Epithelial cell of esophagus (primary cell): ENCODE data around the gene HOXB5.
A peak's percentile ranks its signal among the peaks of the same experiment; 100 is the strongest.

Experiments used
- DNase-seq: peaks from one replicate; pipeline ENCODE4 v3.0.0; 2010; ENCODE audit warnings: low read depth
- H3K4me3 ChIP-seq: 2 replicates; pipeline ENCODE4 v1.5.1; 2011; ENCODE audit warnings: mild to moderate bottlenecking, low read length, control low read depth
- TF ChIP-seq, protein P1 (sequence below): IDR thresholded peaks from 2 replicates; pipeline ENCODE4 v1.5.1; 2011; ENCODE audit warnings: low read depth, mild to moderate bottlenecking, low read length, control low read depth, inconsistent platforms; ENCODE audit not compliant: insufficient read depth; ENCODE audit errors: missing control alignments

Gene HOXB5

DNA sequence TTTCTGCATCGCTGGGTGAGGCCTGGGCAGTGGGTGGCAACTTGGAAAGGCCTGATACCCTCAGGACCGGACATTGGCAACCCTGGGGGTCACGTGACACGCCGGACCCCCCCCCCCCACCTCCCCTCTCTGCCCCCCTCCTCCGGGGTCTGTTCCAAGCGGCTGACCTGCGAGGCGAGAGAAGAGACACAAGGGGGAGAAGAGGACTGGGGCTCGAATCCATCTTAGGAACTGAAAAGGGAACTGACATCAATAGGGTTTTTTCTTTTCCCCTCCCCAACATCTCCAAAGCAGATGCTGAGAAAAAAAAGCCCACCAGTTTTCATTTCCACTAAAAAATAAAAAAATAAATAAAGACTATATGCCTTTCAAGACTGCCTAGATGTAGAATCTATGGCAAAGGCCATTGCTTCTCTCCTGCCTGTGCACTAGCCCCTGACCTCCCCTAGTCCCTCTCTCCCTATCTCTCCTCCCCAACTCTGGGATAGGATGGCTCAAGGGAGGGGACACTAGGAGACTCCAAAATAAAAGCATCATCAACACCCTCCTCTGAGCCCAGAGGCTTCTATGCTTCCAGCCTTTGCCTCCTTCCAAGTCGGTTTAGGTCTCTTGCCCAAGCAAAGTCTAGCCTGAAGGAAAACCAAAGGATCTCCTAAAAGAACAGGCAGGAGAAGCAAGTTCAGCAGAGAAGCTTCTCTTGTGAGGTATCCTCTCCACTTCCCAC lies 41.0 kb downstream of the HOXB5 start:
- TF ChIP-seq, protein P1, sequence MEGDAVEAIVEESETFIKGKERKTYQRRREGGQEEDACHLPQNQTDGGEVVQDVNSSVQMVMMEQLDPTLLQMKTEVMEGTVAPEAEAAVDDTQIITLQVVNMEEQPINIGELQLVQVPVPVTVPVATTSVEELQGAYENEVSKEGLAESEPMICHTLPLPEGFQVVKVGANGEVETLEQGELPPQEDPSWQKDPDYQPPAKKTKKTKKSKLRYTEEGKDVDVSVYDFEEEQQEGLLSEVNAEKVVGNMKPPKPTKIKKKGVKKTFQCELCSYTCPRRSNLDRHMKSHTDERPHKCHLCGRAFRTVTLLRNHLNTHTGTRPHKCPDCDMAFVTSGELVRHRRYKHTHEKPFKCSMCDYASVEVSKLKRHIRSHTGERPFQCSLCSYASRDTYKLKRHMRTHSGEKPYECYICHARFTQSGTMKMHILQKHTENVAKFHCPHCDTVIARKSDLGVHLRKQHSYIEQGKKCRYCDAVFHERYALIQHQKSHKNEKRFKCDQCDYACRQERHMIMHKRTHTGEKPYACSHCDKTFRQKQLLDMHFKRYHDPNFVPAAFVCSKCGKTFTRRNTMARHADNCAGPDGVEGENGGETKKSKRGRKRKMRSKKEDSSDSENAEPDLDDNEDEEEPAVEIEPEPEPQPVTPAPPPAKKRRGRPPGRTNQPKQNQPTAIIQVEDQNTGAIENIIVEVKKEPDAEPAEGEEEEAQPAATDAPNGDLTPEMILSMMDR, result no peak
- no peak for DNase-seq
- H3K4me3 ChIP-seq, result no peak overlapping the region

DNA sequence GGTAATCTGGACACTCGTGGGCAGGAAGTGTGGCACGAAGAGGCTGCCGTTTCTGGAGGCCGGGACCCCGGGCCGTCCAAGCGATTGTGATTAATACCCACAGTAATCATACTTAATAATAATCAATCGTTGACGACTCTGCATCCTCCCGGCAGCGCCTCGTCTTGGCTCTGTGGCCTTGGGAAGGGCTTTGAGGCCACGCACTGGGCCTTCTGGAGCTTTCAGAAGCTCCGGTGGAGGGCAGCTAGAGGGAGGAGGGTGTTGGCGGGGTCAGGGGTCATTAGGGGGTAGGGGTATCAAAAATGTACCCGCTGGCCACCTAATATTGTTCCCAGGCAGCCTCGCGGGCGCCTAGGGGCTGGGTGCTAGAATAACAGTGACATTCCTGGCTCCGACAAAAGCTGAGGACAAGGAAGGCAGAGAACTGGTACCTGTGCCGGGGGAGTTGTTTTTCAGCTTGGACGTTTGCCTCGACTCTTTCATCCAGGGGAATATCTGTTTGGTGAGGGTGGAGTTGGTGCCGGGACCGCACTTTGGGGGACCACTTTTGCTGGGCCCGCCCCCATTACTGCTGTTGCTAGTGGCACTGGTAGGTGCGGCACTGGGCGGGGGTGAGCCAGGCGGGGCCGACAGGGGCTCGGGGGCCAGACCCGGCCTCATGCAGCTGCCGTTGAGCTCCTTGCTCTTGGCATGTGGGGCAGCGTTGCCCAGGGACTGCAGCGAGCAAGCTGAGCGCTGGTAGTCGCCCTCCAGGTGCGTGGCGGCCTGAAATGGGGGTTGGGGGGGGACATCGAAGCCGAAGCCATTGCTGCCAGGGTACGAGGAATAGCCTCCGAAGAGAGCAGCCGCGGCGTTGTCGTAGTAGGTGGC lies 41.7 kb downstream of the HOXB5 start:
- no peak overlapping the region for H3K4me3 ChIP-seq
- TF ChIP-seq, protein P1, result no peak

DNA sequence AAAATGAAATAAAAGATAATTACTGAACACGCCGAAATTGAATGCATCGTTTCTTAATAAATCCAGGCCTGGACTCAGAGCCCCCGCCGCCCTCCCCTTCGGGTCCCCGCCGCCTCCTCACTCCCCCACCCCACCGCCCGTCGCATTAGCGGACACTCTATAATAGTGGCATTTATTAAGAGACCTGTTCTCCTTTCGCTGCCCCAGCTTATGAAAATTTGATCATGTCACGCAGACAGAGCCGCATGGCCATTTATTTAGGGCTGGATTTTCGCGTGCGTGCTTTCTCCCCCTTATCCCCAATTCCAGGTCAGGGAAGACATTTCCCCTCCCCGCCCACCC lies 42.4 kb downstream of the HOXB5 start:
- DNase-seq, result no peak
- TF ChIP-seq, protein P1, result no peak
- H3K4me3 ChIP-seq, result no peak overlapping the region

More for the DNA sequence above, 41.7 kb downstream of the HOXB5 start:
- DNase-seq, result no peak

DNA sequence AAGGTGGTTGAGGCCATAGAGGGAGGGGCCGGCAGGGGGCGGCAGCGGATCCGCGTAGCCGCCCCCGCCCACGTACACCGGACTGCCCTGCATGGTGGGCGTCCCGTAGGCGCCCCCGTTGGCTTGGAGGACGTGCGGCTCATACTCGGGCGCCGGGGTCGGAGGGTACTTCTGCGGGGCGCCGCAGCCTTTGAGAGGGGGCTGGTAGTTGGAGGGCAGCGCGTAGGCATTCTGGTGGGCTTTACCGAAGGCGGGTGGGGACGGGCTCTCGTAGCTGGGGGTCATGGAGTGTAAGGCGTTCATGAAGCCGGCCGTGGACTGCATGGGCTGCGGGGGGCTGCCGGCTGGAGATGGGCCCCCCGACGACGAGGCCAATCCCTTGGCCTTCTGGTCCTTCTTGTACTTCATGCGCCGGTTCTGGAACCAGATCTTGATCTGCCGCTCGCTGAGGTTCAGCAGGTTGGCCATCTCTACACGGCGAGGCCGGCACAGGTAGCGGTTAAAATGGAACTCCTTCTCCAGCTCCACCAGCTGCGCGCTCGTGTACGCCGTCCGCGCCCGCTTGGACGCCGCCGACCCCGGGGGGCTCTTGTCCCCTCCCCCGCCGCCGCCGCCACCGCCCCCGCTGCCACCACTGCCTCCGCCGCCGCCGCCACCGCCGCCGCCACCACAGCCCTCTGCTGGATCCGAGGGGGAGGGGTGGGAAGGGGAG lies 42.9 kb downstream of the HOXB5 start:
- TF ChIP-seq, protein P1, result peak; percentile 8
- no peak for DNase-seq
- no peak overlapping the region for H3K4me3 ChIP-seq

DNA sequence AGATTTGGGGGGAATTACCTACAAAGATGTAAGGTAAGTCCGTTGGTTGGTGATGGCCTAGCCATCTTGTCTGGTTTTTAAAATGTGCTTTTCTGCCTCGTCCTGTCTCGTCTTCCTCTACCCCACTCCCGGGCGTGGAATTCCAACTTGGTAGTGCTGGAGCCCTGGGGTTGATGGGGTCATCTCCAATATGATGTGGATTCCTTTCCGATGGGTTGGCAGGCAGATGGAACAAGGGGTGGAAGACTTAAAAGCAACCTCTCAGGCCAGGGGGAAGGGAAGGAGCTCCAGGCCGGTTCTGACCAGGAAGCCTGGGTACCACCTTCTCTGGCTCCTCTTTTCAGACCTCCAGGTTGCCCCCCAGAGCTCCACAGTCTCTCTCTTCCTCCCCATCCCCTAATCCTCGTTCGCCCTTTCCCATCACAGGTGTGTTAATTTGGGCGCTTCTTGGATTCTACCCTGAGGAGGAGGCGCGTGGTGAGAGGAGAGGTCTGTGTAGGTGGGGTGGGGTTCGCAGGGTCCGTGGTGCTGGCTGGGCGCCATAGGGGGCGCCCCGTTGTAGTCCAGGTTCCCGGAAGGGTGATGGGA lies 43.6 kb downstream of the HOXB5 start:
- TF ChIP-seq, protein P1, result no peak
- no peak overlapping the region for H3K4me3 ChIP-seq
- no peak for DNase-seq

DNA sequence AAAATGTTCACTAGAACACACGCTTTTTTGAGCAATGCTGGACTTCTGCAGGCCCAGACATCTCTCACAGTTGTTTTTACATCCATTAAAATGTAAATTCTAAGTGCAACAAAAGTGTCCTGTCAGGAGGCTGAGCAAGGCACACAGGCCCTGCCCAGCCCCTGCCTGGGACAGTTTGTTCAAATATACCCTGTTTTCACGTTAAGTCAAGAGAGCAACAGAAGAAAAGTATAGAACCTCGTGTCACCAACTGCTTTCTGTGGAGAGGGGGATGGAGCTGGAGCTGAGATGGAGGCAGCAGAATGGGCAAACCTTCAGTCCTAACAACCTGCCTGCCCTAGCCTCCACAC lies 44.3 kb downstream of the HOXB5 start:
- TF ChIP-seq, protein P1, result no peak
- DNase-seq, result no peak
- no peak overlapping the region for H3K4me3 ChIP-seq
